M059J (cell line): Measurements from ENCODE around the gene FAM184B. TPM values are rescaled to one million over a fixed set of nuclear protein-coding genes. Genes with fewer than 3 reads are reported as not detected.
A peak's percentile ranks its signal among the peaks of the same experiment; 100 is the strongest.

Source experiments
- DNase-seq: peaks from one replicate; pipeline ENCODE4 v3.0.0-alpha.2; 2012; ENCODE audit warnings: low read depth
- total RNA-seq: library from RNA; depleted of rRNA; stranded (reverse); fragments of >200 nt; shearing (Covaris generic); gene quantifications from 2 replicates; pipeline ENCODE4 v1.2.3, GENCODE V29; 2014

Gene FAM184B
- total RNA-seq, 1 experiment from 2014 or later, result 0.02 TPM

- DNase-seq, result no peak
Observed at GRCh38 chr4:17773135-17773698, 8.2 kb downstream of the FAM184B start.

DNA sequence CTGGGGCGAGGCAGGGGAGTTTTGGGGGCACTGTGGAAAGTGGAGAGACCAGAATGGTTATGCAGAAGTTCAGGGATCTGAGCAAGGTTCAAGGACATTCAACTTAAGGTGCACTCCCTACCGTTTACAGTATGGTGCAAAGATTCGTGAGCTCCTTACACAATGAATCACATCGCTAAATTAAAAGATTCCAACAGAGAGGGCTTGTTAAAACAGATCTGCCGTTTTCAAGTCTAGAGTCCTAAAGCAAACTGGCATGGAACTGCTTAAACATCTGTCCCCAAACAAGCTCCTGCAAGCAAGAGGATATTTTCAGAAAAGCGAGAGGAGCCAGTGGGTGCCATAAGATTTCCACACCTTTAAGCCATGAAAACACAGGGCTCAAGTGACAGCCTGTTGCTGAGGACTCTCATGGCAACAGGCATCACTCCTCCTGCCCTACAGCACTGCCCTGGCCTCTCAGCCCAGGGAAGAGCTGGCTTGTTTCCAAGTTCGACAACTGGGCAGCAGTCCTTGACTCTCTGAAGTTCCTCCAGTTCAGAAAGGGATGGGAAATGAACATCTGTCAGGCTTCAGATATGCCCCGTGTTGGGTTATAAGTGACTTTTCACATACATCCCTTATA lies 10.0 kb downstream of the FAM184B start:
- DNase-seq, result no peak

GRCh38 chr4:17770845-17771244 lies 10.6 kb downstream of the FAM184B start:
- DNase-seq, result no peak

GRCh38 chr4:17769406-17770174 lies 11.8 kb downstream of the FAM184B start:
- no peak for DNase-seq

DNA sequence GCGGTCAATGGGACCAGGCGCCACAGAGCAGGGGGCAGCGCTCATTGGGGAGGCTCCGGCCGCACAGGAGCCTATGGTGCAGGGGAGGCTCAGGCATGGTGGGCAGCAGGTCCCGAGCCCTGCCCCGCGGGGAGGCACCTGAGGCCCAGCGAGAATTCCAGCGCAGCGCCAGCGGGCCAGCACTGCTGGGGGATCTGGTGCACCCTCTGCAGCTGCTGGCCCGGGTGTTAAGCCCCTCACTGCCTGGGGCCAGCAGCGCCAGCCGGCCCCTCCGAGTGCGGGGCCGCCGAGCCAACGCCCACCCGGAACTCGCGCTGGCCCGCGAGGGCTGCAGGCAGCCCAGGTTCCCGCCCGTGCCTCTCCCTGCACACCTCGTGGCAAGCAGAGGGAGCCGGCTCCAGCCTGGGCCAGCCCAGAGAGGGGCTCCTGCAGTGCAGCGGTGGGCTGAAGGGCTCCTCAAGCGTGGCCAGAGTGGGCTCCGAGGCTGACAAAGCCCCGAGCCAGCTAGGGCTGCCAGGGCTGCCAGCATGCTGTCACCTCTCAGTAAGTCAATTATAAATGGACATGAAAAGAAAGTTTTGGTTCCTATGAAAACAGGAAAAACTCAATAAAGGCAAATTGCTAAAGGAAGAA lies 14.5 kb downstream of the FAM184B start:
- no peak for DNase-seq

DNA sequence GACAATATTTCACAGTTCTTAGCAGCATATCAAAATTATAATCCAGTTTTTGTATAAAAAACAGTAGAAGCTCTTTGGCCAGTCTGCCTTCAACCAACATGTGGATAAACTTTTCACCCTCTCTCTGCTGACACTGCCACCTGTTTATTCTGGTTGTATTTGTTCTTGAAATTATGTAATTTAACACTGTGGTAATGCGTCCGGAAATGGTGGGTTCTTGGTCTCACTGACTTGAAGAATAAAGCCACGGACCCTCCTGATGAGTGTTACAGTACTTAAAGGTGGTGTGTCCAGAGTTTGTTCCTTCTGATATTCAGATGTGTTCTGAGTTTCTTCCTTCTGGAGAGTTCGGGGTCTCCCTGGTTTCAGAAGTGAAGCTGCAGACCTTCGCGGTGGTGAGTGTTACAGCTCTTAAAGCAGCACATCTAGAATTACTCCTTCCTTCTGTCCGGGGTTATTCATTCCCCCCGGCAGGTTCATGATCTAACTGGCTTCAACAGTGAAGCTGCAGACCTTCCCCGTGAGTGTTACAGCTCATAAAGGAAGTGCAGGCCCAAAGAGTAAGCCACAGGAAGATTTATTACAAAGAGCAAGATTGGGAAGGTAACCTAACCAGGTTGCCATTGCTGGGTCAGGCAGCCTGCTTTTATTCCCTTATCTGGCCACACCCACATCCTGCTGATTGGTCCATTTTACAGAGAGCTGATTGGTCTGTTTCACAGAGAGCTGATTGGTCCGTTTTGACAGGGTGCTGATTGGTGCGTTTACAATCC lies 15.7 kb downstream of the FAM184B start:
- no peak for DNase-seq

- no peak for DNase-seq
Observed at GRCh38 chr4:17763931-17764330, 17.5 kb downstream of the FAM184B start.

- no peak for DNase-seq
Observed at GRCh38 chr4:17763416-17763815, 18.0 kb downstream of the FAM184B start.

DNA sequence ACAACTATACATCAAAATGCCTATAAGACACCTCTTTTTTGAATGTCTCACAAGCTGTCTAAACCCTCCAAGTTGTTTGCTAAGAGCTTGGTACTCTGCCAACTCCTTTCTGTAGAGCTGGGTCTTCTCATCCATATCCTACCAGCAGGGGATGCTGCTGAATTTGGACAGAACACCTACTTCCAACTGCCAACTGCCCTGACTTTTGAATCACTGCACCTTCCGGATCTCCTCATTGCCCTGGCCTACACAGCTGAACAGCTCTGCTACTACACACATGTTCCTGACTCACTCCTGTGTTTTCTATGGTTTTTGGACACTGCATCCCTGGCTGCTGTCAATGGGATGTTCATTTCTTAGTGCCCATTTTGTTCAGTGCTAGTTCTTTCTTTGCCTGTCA lies 18.7 kb downstream of the FAM184B start:
- peak; percentile 27 for DNase-seq

- no peak for DNase-seq
Observed at GRCh38 chr4:17761062-17761461, 20.4 kb downstream of the FAM184B start.

DNA sequence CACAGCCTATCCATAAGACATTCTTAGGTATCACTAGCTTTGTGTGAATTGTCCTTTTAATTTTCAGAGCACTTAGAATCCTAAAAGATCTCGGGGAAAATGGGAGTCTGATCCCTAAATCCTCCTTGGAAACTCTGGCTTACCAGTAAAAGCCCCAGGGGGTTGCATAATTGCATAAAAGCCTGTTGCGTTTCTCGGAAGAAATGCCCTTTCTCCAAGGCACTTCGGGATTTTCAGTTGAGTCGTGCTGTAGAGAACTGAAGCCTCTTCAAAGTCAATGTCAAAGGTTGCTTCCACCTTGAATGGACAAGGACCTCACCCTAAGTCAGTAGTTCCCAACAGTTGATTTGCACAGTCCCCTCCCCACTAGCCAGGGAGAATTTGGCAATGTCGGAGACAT lies 20.8 kb downstream of the FAM184B start:
- DNase-seq, result no peak

DNA sequence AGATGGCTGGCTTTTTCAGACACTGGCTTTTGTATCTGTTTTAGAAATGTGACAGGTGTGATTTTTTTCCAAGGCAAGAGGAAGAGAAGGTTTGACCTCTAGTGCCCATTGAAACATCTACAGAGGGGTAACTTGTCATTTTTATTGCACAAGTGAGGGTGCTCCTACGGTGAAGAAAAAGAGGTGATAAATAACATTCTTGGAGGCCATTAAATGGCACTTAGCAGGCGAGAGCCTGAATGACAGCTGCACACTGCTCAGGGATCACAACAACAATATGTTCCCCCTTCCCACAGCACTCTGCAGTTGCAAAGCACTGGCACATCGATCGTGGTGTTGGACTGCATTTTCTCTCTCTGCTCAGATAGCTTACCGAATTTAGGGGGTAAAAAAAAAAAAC lies 22.9 kb downstream of the FAM184B start:
- DNase-seq, result no peak

DNA sequence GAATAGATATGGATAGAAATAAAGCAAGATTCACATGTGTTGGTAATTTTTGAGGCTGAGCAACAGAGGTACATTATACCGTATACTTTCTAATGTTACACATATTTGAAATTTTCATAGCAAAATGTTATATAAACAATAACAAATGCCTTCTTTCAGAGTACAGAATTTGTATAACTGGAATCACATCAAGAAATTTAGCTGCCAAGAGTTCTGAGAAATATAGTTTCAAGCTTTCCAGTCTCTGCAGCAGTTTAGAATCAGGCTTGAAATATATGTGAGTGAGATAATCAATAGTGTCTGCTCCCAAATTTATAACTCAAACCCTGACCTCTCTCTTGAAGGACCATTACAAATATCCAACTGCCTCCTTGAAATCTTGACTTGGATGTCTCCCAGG lies 23.8 kb downstream of the FAM184B start:
- no peak for DNase-seq

- DNase-seq, result no peak
Observed at GRCh38 chr4:17753646-17754045, 27.8 kb downstream of the FAM184B start.

DNA sequence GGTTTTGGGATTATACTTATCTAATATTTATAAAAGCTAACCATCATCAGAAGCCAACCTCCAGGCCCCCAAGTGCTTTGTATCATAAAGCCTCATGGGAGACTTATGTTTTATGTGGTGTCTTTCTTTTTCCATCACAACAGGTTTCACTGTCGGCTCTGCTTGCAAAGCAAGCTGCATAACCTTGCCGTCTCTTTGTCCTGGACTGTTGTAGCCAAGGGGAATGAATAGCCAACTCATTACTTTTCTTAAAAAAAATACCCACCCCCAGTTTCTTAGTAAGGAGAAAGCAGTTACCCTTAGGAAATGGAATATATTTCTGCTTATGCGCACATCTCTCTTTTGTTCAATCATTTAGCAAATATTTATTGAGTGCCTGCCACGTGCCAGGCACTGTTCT lies 40.7 kb downstream of the FAM184B start:
- no peak for DNase-seq

GRCh38 chr4:17736484-17736883 lies 44.9 kb downstream of the FAM184B start:
- DNase-seq, result no peak

DNA sequence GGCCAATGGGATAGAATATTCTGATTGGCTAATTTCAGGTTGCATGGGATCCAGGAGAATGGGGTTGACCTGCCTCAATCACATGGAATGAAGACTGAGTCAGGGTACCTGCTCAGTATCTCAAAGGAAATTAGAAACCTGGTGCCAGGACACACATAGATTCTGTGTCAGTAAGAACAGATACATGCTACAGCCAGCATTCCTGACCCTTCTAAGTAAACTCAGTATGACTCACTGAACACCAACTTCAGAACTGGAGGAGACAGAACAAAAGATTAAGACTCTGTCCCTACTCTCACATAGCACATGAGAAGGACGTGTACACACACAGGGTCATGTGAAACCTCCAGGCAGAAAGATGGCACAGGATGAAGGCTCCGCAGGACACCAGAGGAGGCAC lies 54.5 kb downstream of the FAM184B start:
- DNase-seq, result peak; percentile 21

DNA sequence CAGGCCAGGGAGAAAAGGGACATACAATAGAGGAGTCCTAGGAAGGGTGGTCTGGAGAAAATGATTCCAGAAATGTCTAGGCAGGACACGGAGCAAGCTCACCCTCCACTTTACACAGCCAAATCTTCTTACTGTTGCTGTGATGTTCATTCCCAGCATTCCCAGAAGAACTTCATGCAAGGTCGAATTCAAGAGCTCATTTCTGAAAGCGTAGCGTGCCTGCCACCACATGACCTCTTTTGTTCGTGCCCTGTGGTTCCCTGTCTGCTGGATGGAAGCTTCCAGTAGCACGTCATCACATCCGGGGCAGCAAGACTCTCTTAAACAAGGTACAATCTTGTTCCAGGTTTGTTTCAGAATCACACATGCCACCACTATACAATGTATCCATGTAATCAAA lies 57.8 kb downstream of the FAM184B start:
- DNase-seq, result no peak

DNA sequence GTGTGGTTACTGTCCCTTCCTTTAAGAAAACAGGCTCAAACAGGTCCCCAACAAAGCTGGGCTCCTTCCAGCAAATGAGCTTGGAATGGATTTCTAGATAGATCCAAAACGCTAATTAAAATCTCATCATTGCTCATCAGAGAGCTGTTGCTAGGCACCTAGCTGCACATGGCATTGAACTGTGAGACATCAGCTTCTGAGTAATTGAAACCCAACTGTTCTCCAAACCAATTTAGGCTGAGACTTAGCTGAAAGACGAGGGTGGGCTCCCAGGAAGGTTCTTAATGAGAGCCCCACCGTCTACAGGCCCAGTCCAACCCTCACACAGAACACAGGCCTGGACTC lies 59.1 kb downstream of the FAM184B start:
- DNase-seq, result no peak

GRCh38 chr4:17721496-17722355 lies 59.7 kb downstream of the FAM184B start:
- peak; percentile 43 for DNase-seq

- peak; percentile 6 for DNase-seq
Observed at GRCh38 chr4:17719106-17719505, 62.3 kb downstream of the FAM184B start.
